CD14-positive monocyte (primary cell): ENCODE measurements around the gene NKX3-2. TPM values are rescaled to one million over a fixed set of nuclear protein-coding genes. Genes with fewer than 3 reads are reported as not detected.

ENCODE experiments used
- DNase-seq, 3 donors: peaks; one replicate each; pipeline ENCODE4 v3.0.0-alpha.2; 2011 to 2022
- H2AFZ ChIP-seq: 2 replicates; pipeline ENCODE4 v1.6.0; 2012; ENCODE audit warnings: mild to moderate bottlenecking, low read depth, low read length, inconsistent platforms; ENCODE audit not compliant: insufficient read depth, poor library complexity, severe bottlenecking
- H3K27ac ChIP-seq, 2 donors: 1 replicate in 1 of 2; 2 replicates in 1 of 2; pipeline ENCODE4 v1.5.1; 2012 to 2013; ENCODE audit warnings: low read length in 2 of 2, control low read depth in 1 of 2, inconsistent platforms in 1 of 2, low read depth in 1 of 2, mild to moderate bottlenecking in 1 of 2
- H3K27me3 ChIP-seq, 2 donors: one replicate each; pipeline versions ENCODE4 v1.6.0 to v1.6.1; 2011 to 2013; ENCODE audit warnings: low read length in 2 of 2; ENCODE audit not compliant: control insufficient read depth in 2 of 2, insufficient read depth in 2 of 2
- H3K36me3 ChIP-seq, 2 donors: replicated peaks in 1 of 2; 1 replicate in 1 of 2; 2 replicates in 1 of 2; pipeline versions ENCODE4 v1.5.1 to v1.6.1; 2012 to 2013; ENCODE audit warnings: low read length in 2 of 2, control low read depth in 1 of 2, inconsistent platforms in 1 of 2, mild to moderate bottlenecking in 1 of 2; ENCODE audit not compliant: insufficient read depth in 2 of 2, control insufficient read depth in 1 of 2
- H3K4me1 ChIP-seq, 2 donors: 1 replicate in 1 of 2; 2 replicates in 1 of 2; pipeline versions ENCODE4 v1.5.1 to v1.6.1; 2012 to 2013; ENCODE audit warnings: low read length in 2 of 2, control low read depth in 1 of 2, inconsistent platforms in 1 of 2, mild to moderate bottlenecking in 1 of 2, moderate library complexity in 1 of 2; ENCODE audit not compliant: insufficient read depth in 2 of 2, control insufficient read depth in 1 of 2
- H3K4me2 ChIP-seq: replicated peaks from 2 replicates; pipeline ENCODE3; 2012; ENCODE audit warnings: low read length, moderate library complexity, mild to moderate bottlenecking; ENCODE audit not compliant: poor library complexity, severe bottlenecking; ENCODE audit errors: extremely low read depth
- H3K4me3 ChIP-seq, 3 experiments: fragments of 200-600 bp in 1 of 3; sonication (generic) in 1 of 3; replicated peaks in 1 of 3; 1 replicate in 2 of 3; 2 replicates in 1 of 3; pipeline ENCODE4 v1.5.1; 2011 to 2013; ENCODE audit warnings: low read length in 3 of 3, mild to moderate bottlenecking in 3 of 3, control low read depth in 2 of 3, low read depth in 2 of 3, inconsistent platforms in 1 of 3, moderate library complexity in 1 of 3
- H3K79me2 ChIP-seq: 2 replicates; pipeline ENCODE4 v1.6.0; 2012; ENCODE audit warnings: mild to moderate bottlenecking, control low read depth, inconsistent platforms, low read length, moderate library complexity; ENCODE audit not compliant: insufficient read depth
- H3K9ac ChIP-seq: 2 replicates; pipeline ENCODE4 v1.6.0; 2017; ENCODE audit warnings: low read length, mild to moderate bottlenecking; ENCODE audit not compliant: insufficient read depth, poor library complexity, severe bottlenecking
- H3K9me3 ChIP-seq, 2 donors: replicated peaks in 1 of 2; 1 replicate in 1 of 2; 2 replicates in 1 of 2; pipeline versions ENCODE4 v1.5.1 to v1.6.1; 2012 to 2013; ENCODE audit warnings: low read length in 2 of 2, control low read depth in 1 of 2; ENCODE audit not compliant: control insufficient read depth in 1 of 2, insufficient read depth in 1 of 2
- H4K20me1 ChIP-seq: 2 replicates; pipeline ENCODE4 v1.6.0; 2012; ENCODE audit warnings: mild to moderate bottlenecking, low read length, control low read depth, moderate library complexity; ENCODE audit not compliant: insufficient read depth
- H3K27ac Mint-ChIP-seq, 7 donors: one replicate each; pipeline ENCODE4 v1.8.0; 2020; ENCODE audit warnings: mild to moderate bottlenecking in 7 of 7, mixed read lengths in 7 of 7, moderate library complexity in 6 of 7, inconsistent platforms in 2 of 7
- H3K27me3 Mint-ChIP-seq, 3 donors: one replicate each; pipeline ENCODE4 v1.8.0; 2021 to 2022; ENCODE audit warnings: low read depth in 3 of 3, mild to moderate bottlenecking in 3 of 3, mixed read lengths in 3 of 3, moderate library complexity in 3 of 3, inconsistent platforms in 1 of 3
- H3K36me3 Mint-ChIP-seq, 2 donors: one replicate each; pipeline ENCODE4 v1.8.0; 2020; ENCODE audit warnings: mixed read lengths in 2 of 2, inconsistent platforms in 1 of 2, mild to moderate bottlenecking in 1 of 2
- H3K4me1 Mint-ChIP-seq: one replicate; pipeline ENCODE4 v1.8.0; 2020; ENCODE audit warnings: mild to moderate bottlenecking, mixed read lengths
- H3K4me3 Mint-ChIP-seq, 2 donors: one replicate each; pipeline ENCODE4 v1.8.0; 2020; ENCODE audit warnings: mild to moderate bottlenecking in 2 of 2, mixed read lengths in 2 of 2, moderate library complexity in 1 of 2
- H3K9me3 Mint-ChIP-seq, 7 donors: one replicate each; pipeline ENCODE4 v1.8.0; 2020 to 2022; ENCODE audit warnings: mixed read lengths in 7 of 7, mild to moderate bottlenecking in 6 of 7, moderate library complexity in 6 of 7, inconsistent platforms in 2 of 7
- CTCF ChIP-seq: fragments of 200-600 bp; IDR thresholded peaks from one replicate; pipeline ENCODE4 v1.8.0; 2022; ENCODE audit warnings: antibody characterized with exemption, mild to moderate bottlenecking
- whole genome bisulfite sequencing: methylation state at CpG from one replicate; pipeline ENCODE4 v1.1.5; 2013; ENCODE audit warnings: missing lambda C conversion rate; ENCODE audit not compliant: insufficient coverage; 5-methylcytosine and 5-hydroxymethylcytosine counted together
- intact Hi-C, 2 donors: fragments of 100-400 bp; cut with micrococcal nuclease; formaldehyde crosslinking; loops; one replicate each; pipeline versions ENCODE4 v1.15.0 to v1.15.1; 2023
- polyA plus RNA-seq, 3 donors: library from polyadenylated mRNA; depleted of rRNA in 1 of 3; unstranded in 2 of 3; stranded (reverse) in 1 of 3; fragments of 300-500 nt in 2 of 3; fragments of >200 nt in 1 of 3; fragmentation: Illumina TruSeq in 2 of 3; gene quantifications; 1 replicate in 2 of 3; 2 replicates in 1 of 3; pipeline ENCODE4 v1.2.3, GENCODE V29; 2012 to 2021

Gene NKX3-2
- polyA plus RNA-seq, 3 donors: not detected

DNA sequence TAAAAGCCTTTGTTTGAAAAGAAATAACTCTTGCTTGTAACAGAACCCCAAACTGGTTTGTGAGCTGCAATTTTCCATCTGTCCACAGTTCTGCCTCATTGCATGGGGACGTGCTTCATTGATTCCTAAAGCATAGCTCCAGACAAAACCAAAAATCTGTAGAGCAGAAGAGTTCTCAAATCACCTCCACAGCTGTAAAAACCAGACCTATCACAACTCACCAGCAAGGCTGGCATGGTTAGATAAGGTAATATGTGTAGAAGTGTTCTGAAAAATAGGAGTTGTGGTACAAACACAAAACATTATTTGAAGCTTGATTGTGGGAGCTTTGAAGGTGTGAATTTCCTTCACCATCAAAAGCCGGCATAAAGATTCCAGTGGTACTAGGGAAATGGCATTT, 47.7 kb downstream of the NKX3-2 start:
- intact Hi-C loops: no loop called here
- DNase-seq: no peak

DNA sequence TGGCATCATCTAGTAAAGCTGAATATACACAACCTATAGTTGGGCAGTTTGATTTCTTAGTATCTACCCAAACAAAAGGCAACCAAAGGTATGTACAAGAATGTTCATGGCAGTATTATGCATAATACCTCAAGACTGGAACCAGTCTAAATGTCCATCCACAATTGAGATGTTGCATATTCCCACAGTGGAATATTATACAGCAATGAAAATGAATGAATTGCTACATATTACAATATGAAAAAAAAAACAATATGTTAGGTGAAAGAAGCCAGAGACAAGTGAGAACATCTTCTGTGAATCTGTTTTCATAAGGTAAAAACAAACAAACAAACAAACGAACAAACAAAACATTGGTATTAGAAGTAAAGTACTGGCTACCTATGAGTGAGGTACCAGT, 48.6 kb downstream of the NKX3-2 start:
- H2AFZ ChIP-seq: no peak overlapping the region
- TF ChIP-seq CTCF: no peak
- Mint-ChIP-seq H3K4me1 (peaks cover 9% of the 10 kb centered on the region), H3K36me3 (no peaks in the 10 kb centered on the region), H3K4me3 (peak overlapping the region in 1 of 2 donors; percentile 35), H3K27me3 (peaks cover 12 to 29% (median 25%) of the 10 kb centered on the region in 3 donors), H3K9me3 (peaks cover 0 to 2% (median 0%) of the 10 kb centered on the region in 7 donors), H3K27ac (no peak overlapping the region)
- no peaks in the 10 kb centered on the region for H4K20me1 ChIP-seq
- intact Hi-C loops: no loop called here
- no peak for DNase-seq
- H3K79me2 ChIP-seq: no peaks in the 10 kb centered on the region
- H3K36me3 ChIP-seq: no peaks in the 10 kb centered on the region
- H3K27ac ChIP-seq: no peak overlapping the region
- H3K9ac ChIP-seq: no peak overlapping the region
- H3K4me1 ChIP-seq: peaks cover 10 to 15% of the 10 kb centered on the region in 2 donors
- H3K27me3 ChIP-seq: peaks cover 24 to 25% of the 10 kb centered on the region in 2 donors
- no peak overlapping the region for H3K4me3 ChIP-seq
- H3K9me3 ChIP-seq: peaks cover 0 to 5% of the 10 kb centered on the region in 2 donors
- no CpG with 5 or more reads among the region's 1 CpG for WGBS
- H3K4me2 ChIP-seq: no peak overlapping the region

More for the DNA sequence above, 47.7 kb downstream of the NKX3-2 start:
- peaks cover 10 to 26% (median 23%) of the 10 kb centered on the region in 3 donors for H3K27me3 Mint-ChIP-seq
- H3K4me1 Mint-ChIP-seq: peaks cover 9% of the 10 kb centered on the region
- Histone ChIP-seq H3K4me2 (no peak overlapping the region), H3K9me3 (peaks cover 0 to 5% of the 10 kb centered on the region in 2 donors), H3K4me1 (peaks cover 10 to 15% of the 10 kb centered on the region in 2 donors), H2AFZ (no peak overlapping the region), H3K79me2 (no peaks in the 10 kb centered on the region), H4K20me1 (no peaks in the 10 kb centered on the region), H3K36me3 (no peaks in the 10 kb centered on the region), H3K9ac (no peak overlapping the region), H3K27me3 (peaks cover 24 to 26% of the 10 kb centered on the region in 2 donors), H3K4me3 (no peak overlapping the region), H3K27ac (no peak overlapping the region)
- no peak overlapping the region for H3K4me3 Mint-ChIP-seq
- no peak overlapping the region for H3K27ac Mint-ChIP-seq
- TF ChIP-seq CTCF: no peak
- no peaks in the 10 kb centered on the region for H3K36me3 Mint-ChIP-seq
- no CpG with 5 or more reads among the region's 2 CpGs for WGBS
- peaks cover 0 to 2% (median 0%) of the 10 kb centered on the region in 7 donors for H3K9me3 Mint-ChIP-seq
